Left lung (tissue), 10 donors: ENCODE measurements around the gene TRPM2. TPM values are rescaled to one million over a fixed set of nuclear protein-coding genes. Genes with fewer than 3 reads are reported as not detected.

Experiments
- ATAC-seq: fragments of 200-7000 bp; cut with Tn5 transposase; one replicate; pipeline ENCODE4 v1.9.1; 2020; ENCODE audit warnings: moderate library complexity
- DNase-seq, 4 donors: peaks; one replicate each; pipeline ENCODE4 v3.0.0-alpha.2; 2013 to 2020
- H3K27ac ChIP-seq, 2 donors: fragments of 200-600 bp; sonication (generic) in 1 of 2; one replicate each; pipeline versions ENCODE4 v1.5.0 to v1.8.0; 2020 to 2021
- H3K27me3 ChIP-seq, 2 donors: fragments of 200-600 bp; sonication (generic) in 1 of 2; one replicate each; pipeline versions ENCODE4 v1.5.0 to v1.8.0; 2020 to 2021
- H3K36me3 ChIP-seq, 2 donors: fragments of 200-600 bp; sonication (generic) in 1 of 2; one replicate each; pipeline versions ENCODE4 v1.5.0 to v1.8.0; 2020 to 2021
- H3K4me1 ChIP-seq, 2 donors: fragments of 200-600 bp; one replicate each; pipeline ENCODE4 v1.8.0; 2021
- H3K4me3 ChIP-seq, 2 donors: fragments of 200-600 bp; sonication (generic) in 1 of 2; one replicate each; pipeline versions ENCODE4 v1.5.0 to v1.8.0; 2020 to 2021; ENCODE audit warnings: mild to moderate bottlenecking in 1 of 2
- H3K9me3 ChIP-seq, 2 donors: fragments of 200-600 bp; sonication (generic) in 1 of 2; one replicate each; pipeline versions ENCODE4 v1.5.0 to v1.8.0; 2020 to 2021
- CTCF ChIP-seq, 2 donors: fragments of 200-600 bp; sonication (generic) in 1 of 2; IDR thresholded peaks; one replicate each; pipeline versions ENCODE4 v1.5.0 to v1.8.0; 2021; ENCODE audit warnings: antibody characterized with exemption in 2 of 2
- intact Hi-C, 2 donors: fragments of 100-400 bp; cut with DNase I; formaldehyde crosslinking; loops; one replicate each; pipeline versions ENCODE4 v1.11.2 to v1.14.2; 2022
- polyA plus RNA-seq, 6 donors: library from polyadenylated mRNA; unstranded; fragments of 120-200 nt; gene quantifications; one replicate each; pipeline ENCODE4 v1.2.1, GENCODE V29; 2013; ENCODE audit not compliant: insufficient read length in 6 of 6
- total RNA-seq, 2 donors: library from RNA; stranded (reverse); fragmentation: NEBNext Ultra II Directional; extraction: Animal tissue kit (Norgen Biotek cat#: 25700); gene quantifications; one replicate each; pipeline ENCODE4 v1.2.1, GENCODE V29; 2021
- donor health status: DM: no; HTN: yes; CAD: no.
- donor health status: DM: no; HTN: no; CAD: no.

The TRPM2 gene
- total and polyA plus RNA-seq, 8 donors: 1.2 to 25.6 (median 1.6) TPM

DNA sequence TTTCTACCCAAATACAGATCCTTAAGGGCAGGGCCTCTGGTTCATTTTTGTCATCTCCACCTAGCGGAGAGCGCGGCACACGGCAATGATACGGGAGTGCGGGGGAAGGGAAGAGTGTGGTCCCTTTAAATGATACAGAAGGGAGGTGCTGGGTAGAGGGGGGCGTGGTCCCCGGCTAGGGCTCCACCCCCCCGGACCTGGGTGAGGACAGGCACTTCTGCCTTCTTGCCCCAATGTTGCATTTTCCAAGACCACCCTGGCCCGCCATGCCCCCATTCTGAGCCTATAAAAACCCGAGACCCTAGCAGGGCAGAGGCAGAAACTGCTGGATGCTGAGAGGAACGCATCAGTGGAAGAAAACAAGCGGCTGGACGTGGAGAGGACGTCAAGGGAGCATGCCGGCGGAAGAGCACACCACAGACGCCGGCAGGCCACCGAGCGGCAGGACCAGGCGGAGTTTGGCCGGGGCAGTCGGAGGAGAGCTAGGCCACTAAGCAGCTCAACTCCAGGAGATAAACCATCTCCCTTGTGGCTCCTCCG lies 131.9 kb downstream of the TRPM2 start:
- peak overlapping the region; percentile 21 for H3K4me3 ChIP-seq
- TF ChIP-seq CTCF (IDR thresholded peaks at IDR 0.05): peak in 1 of 2 donors; percentile 17
- peaks cover 0 to 4% of the 10 kb centered on the region in 2 donors for H3K9me3 ChIP-seq
- peak overlapping the region in 1 of 2 donors; percentile 50 for H3K27ac ChIP-seq
- intact Hi-C loops: no loop called here
- H3K27me3 ChIP-seq: no peaks in the 10 kb centered on the region
- ATAC-seq (peak; percentile 94), DNase-seq (peak in 1 of 4 donors; percentile 54)
- H3K36me3 ChIP-seq: no peaks in the 10 kb centered on the region
- no peaks in the 10 kb centered on the region for H3K4me1 ChIP-seq

DNA sequence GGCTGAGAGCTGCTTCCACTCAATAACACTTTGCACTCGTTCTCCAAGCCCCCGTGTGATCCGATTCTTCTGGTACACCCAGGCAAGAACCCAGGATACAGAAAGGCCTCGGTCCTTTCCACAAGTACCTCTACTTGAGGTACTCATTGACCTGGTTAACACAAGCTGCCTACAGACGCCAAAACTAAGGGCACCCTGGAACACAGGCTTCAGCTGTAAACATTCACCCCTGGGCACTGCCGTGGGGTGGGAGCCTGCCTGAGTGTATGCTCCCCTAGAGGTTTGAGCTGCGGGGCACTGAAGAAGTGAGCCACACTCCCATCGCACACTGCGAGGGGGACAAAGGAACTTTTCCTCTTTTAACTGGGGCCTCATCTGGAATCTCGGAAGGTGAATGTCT lies 132.4 kb downstream of the TRPM2 start:
- TF ChIP-seq CTCF (IDR thresholded peaks at IDR 0.05): no peak
- intact Hi-C loops: no loop called here
- DNase-seq: no peak
- Histone ChIP-seq H3K27me3 (no peaks in the 10 kb centered on the region), H3K4me3 (peak overlapping the region; percentile 21), H3K27ac (peak overlapping the region in 1 of 2 donors; percentile 50), H3K36me3 (no peaks in the 10 kb centered on the region), H3K9me3 (peaks cover 0 to 4% of the 10 kb centered on the region in 2 donors), H3K4me1 (no peaks in the 10 kb centered on the region)
- ATAC-seq: peak; percentile 74

DNA sequence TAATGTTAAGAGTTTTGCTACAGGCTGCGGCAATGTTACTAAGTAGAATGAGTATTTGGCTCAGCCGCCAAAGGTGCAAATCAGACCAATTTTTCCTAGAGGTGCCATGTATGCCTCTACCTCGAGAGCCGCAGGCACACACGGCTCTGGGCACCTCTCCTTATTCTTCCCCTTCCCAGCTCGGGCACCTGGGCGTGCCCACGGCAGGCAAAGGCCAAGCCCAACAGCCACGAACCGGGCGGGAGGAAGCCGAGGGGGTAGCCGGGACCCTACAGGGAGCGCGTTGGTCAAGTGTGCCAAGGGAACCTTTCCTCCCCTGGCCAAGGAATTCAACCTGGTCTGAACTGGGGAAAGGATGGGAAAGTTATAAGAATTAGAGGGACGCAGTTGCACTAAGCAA lies 132.9 kb downstream of the TRPM2 start:
- Histone ChIP-seq H3K4me1 (no peaks in the 10 kb centered on the region), H3K27me3 (no peaks in the 10 kb centered on the region), H3K36me3 (no peaks in the 10 kb centered on the region), H3K27ac (no peak overlapping the region), H3K9me3 (peaks cover 0 to 4% of the 10 kb centered on the region in 2 donors), H3K4me3 (peak overlapping the region; percentile 21)
- intact Hi-C loops: no loop called here
- peak; percentile 65 for ATAC-seq
- TF ChIP-seq CTCF (IDR thresholded peaks at IDR 0.05): no peak
- DNase-seq: no peak

DNA sequence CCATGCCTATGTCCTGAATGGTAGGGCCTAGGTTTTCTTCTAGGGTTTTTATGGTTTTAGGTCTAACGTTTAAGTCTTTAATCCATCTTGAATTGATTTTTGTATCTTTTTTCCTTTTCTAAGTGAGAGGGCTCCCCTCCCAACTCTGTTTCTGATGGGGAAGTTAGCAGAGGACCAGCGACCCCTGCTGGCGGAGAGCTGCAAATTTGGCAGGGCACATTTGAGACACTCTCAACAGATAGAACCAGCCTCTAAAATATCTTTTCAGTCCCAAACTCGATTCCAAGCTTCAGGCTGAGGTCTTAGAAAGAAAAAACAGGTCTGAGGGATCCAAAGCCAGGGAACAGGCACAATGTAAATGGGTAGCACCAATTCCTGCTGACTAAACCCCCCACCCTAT lies 134.4 kb downstream of the TRPM2 start:
- intact Hi-C loops: no loop called here
- Histone ChIP-seq H3K36me3 (no peaks in the 10 kb centered on the region), H3K4me1 (no peaks in the 10 kb centered on the region), H3K4me3 (no peak overlapping the region), H3K9me3 (peaks cover 0 to 14% of the 10 kb centered on the region in 2 donors), H3K27me3 (no peaks in the 10 kb centered on the region), H3K27ac (no peak overlapping the region)
- no peak for ATAC-seq
- DNase-seq: no peak
- TF ChIP-seq CTCF (IDR thresholded peaks at IDR 0.05): peak; percentile 20 to 25

- no peaks in the 10 kb centered on the region for H3K4me1 ChIP-seq
- no peak for ATAC-seq
- H3K4me3 ChIP-seq: no peak overlapping the region
- no peak overlapping the region for H3K27ac ChIP-seq
- H3K9me3 ChIP-seq: peaks cover 0 to 23% of the 10 kb centered on the region in 2 donors
- no peak for DNase-seq
- intact Hi-C loops: no loop called here
- TF ChIP-seq CTCF (IDR thresholded peaks at IDR 0.05): no peak
- H3K27me3 ChIP-seq: no peaks in the 10 kb centered on the region
- no peaks in the 10 kb centered on the region for H3K36me3 ChIP-seq
Observed at GRCh38 chr21:44489962-44490361, 136.5 kb downstream of the TRPM2 start.
